ENCODE data around the gene PLXDC2.

The PLXDC2 gene

GRCh38 chr10:19826712-19827111 lies 10.5 kb downstream of the PLXDC2 start:
- FAIRE-seq (no peak), DNase-seq (ENCODE audit: insufficient read length, low spot score) (no peak)
- TF ChIP-seq POU2F2 (IDR thresholded peaks at IDR 0.05; ENCODE audit: low read depth, low read length): no peak
- no peak for TF ChIP-seq POLR2AphosphoS5 (IDR thresholded peaks at IDR 0.05; ENCODE audit: low read depth, low read length)
- TF ChIP-seq TAF1 (IDR thresholded peaks at IDR 0.05; ENCODE audit: low read depth, low read length): no peak
- TF ChIP-seq POLR2A (IDR thresholded peaks at IDR 0.05; ENCODE audit: low read depth, low read length): no peak
- TF ChIP-seq PAX5 (IDR thresholded peaks at IDR 0.05; ENCODE audit: insufficient read depth, low read length, severe bottlenecking): no peak
- TF ChIP-seq SPI1 (IDR thresholded peaks at IDR 0.05; ENCODE audit: low read depth, low read length): no peak

GRCh38 chr10:19828278-19829049 lies 12.2 kb downstream of the PLXDC2 start:
- DNase-seq (ENCODE audit: insufficient read length, low spot score): no peak
- TF ChIP-seq POLR2AphosphoS5 (IDR thresholded peaks at IDR 0.05; ENCODE audit: low read depth, low read length) (no peak), PAX5 (IDR thresholded peaks at IDR 0.05; ENCODE audit: insufficient read depth, low read length, severe bottlenecking) (no peak), TAF1 (IDR thresholded peaks at IDR 0.05; ENCODE audit: low read depth, low read length) (no peak), SPI1 (IDR thresholded peaks at IDR 0.05; ENCODE audit: low read depth, low read length) (no peak), POLR2A (IDR thresholded peaks at IDR 0.05; ENCODE audit: low read depth, low read length) (no peak), POU2F2 (IDR thresholded peaks at IDR 0.05; ENCODE audit: low read depth, low read length) (no peak)
- FAIRE-seq: no peak

GRCh38 chr10:19832699-19833098 lies 16.5 kb downstream of the PLXDC2 start:
- TF ChIP-seq POU2F2 (IDR thresholded peaks at IDR 0.05; ENCODE audit: low read depth, low read length) (no peak), POLR2A (IDR thresholded peaks at IDR 0.05; ENCODE audit: low read depth, low read length) (no peak), PAX5 (IDR thresholded peaks at IDR 0.05; ENCODE audit: insufficient read depth, low read length, severe bottlenecking) (no peak), POLR2AphosphoS5 (IDR thresholded peaks at IDR 0.05; ENCODE audit: low read depth, low read length) (no peak)
- FAIRE-seq: no peak
- DNase-seq (ENCODE audit: insufficient read length, low spot score): no peak

GRCh38 chr10:19833170-19833824 lies 17.1 kb downstream of the PLXDC2 start:
- TF ChIP-seq POLR2AphosphoS5 (IDR thresholded peaks at IDR 0.05; ENCODE audit: low read depth, low read length) (no peak), SPI1 (IDR thresholded peaks at IDR 0.05; ENCODE audit: low read depth, low read length) (no peak)
- DNase-seq (ENCODE audit: insufficient read length, low spot score) (no peak), FAIRE-seq (no peak)

- FAIRE-seq (no peak), DNase-seq (ENCODE audit: insufficient read length, low spot score) (no peak)
- TF ChIP-seq POLR2AphosphoS5 (IDR thresholded peaks at IDR 0.05; ENCODE audit: low read depth, low read length) (no peak), POU2F2 (IDR thresholded peaks at IDR 0.05; ENCODE audit: low read depth, low read length) (no peak), PAX5 (IDR thresholded peaks at IDR 0.05; ENCODE audit: insufficient read depth, low read length, severe bottlenecking) (no peak), TAF1 (IDR thresholded peaks at IDR 0.05; ENCODE audit: low read depth, low read length) (no peak), SPI1 (IDR thresholded peaks at IDR 0.05; ENCODE audit: low read depth, low read length) (no peak), POLR2A (IDR thresholded peaks at IDR 0.05; ENCODE audit: low read depth, low read length) (no peak)
Observed at GRCh38 chr10:19835952-19836351, 19.7 kb downstream of the PLXDC2 start.

- TF ChIP-seq POLR2AphosphoS5 (IDR thresholded peaks at IDR 0.05; ENCODE audit: low read depth, low read length) (no peak), POU2F2 (IDR thresholded peaks at IDR 0.05; ENCODE audit: low read depth, low read length) (no peak), POLR2A (IDR thresholded peaks at IDR 0.05; ENCODE audit: low read depth, low read length) (no peak), PAX5 (IDR thresholded peaks at IDR 0.05; ENCODE audit: insufficient read depth, low read length, severe bottlenecking) (no peak), SPI1 (IDR thresholded peaks at IDR 0.05; ENCODE audit: low read depth, low read length) (no peak), TAF1 (IDR thresholded peaks at IDR 0.05; ENCODE audit: low read depth, low read length) (no peak)
- FAIRE-seq: no peak
- DNase-seq (ENCODE audit: insufficient read length, low spot score): no peak
Observed at GRCh38 chr10:19839090-19839489, 22.9 kb downstream of the PLXDC2 start.

- FAIRE-seq: no peak
- TF ChIP-seq POU2F2 (IDR thresholded peaks at IDR 0.05; ENCODE audit: low read depth, low read length) (no peak), POLR2A (IDR thresholded peaks at IDR 0.05; ENCODE audit: low read depth, low read length) (no peak), POLR2AphosphoS5 (IDR thresholded peaks at IDR 0.05; ENCODE audit: low read depth, low read length) (no peak), TAF1 (IDR thresholded peaks at IDR 0.05; ENCODE audit: low read depth, low read length) (no peak), PAX5 (IDR thresholded peaks at IDR 0.05; ENCODE audit: insufficient read depth, low read length, severe bottlenecking) (no peak), SPI1 (IDR thresholded peaks at IDR 0.05; ENCODE audit: low read depth, low read length) (no peak)
Observed at GRCh38 chr10:19839552-19839951, 23.3 kb downstream of the PLXDC2 start.

GRCh38 chr10:19840776-19841175 lies 24.5 kb downstream of the PLXDC2 start:
- TF ChIP-seq POU2F2 (IDR thresholded peaks at IDR 0.05; ENCODE audit: low read depth, low read length) (no peak), POLR2A (IDR thresholded peaks at IDR 0.05; ENCODE audit: low read depth, low read length) (no peak), SPI1 (IDR thresholded peaks at IDR 0.05; ENCODE audit: low read depth, low read length) (no peak), POLR2AphosphoS5 (IDR thresholded peaks at IDR 0.05; ENCODE audit: low read depth, low read length) (no peak), PAX5 (IDR thresholded peaks at IDR 0.05; ENCODE audit: insufficient read depth, low read length, severe bottlenecking) (no peak), TAF1 (IDR thresholded peaks at IDR 0.05; ENCODE audit: low read depth, low read length) (no peak)
- FAIRE-seq: no peak
- no peak for DNase-seq (ENCODE audit: insufficient read length, low spot score)

More at GRCh38 chr10:19839552-19839951, 23.3 kb downstream of the PLXDC2 start:
- DNase-seq (ENCODE audit: insufficient read length, low spot score): no peak

GRCh38 chr10:19843487-19843886 lies 27.3 kb downstream of the PLXDC2 start:
- no peak for TF ChIP-seq SPI1 (IDR thresholded peaks at IDR 0.05; ENCODE audit: low read depth, low read length)
- no peak for TF ChIP-seq PAX5 (IDR thresholded peaks at IDR 0.05; ENCODE audit: insufficient read depth, low read length, severe bottlenecking)
- no peak for TF ChIP-seq POU2F2 (IDR thresholded peaks at IDR 0.05; ENCODE audit: low read depth, low read length)
- no peak for TF ChIP-seq TAF1 (IDR thresholded peaks at IDR 0.05; ENCODE audit: low read depth, low read length)
- TF ChIP-seq POLR2A (IDR thresholded peaks at IDR 0.05; ENCODE audit: low read depth, low read length): no peak
- no peak for TF ChIP-seq POLR2AphosphoS5 (IDR thresholded peaks at IDR 0.05; ENCODE audit: low read depth, low read length)
- no peak for DNase-seq (ENCODE audit: insufficient read length, low spot score)
- FAIRE-seq: no peak
